ENCODE measurements around the gene TAOK1.
A peak's percentile ranks its signal among the peaks of the same experiment; 100 is the strongest.

Gene TAOK1

DNA sequence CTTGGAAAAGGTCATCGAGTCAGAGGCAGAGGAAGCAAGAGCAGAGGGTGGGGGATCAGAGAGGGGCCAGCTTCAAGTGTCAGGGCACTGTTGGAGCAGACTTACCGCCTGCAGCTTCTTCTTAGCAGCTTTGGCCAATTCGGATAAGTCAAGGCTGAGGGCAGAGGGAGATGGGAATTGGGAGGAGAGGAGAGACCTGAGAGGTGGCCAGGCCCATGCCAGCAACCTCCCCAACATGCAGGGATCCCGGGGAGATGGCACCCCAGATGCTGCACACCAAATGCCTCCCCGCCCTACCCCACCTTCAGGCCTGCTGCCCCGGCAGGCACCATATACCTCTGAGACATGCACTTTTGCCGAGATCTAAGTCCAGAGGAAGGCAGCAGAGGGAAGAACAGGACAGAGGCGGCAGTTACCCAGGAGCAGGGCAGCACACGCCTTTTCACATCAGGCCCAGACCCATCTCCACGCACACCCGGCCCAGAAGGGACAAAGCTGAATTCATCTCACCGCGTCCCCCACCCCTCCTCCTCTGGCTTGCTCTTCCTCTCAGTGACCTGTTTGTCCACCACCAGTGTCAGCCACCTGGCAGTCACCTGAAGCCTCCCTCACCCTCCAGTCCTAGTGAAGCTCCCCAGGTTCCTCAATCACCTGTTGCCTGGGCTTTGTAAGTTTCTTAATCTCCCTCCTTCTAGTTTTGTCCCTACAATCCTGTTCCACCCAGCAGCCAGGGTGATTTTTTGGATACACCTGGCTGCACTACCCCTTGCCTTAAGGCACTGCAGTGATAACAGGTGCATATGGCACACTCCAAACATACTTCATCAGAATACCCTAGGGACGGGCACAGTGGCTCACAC, 188.7 kb downstream of the TAOK1 start:
- H3K27ac ChIP-seq, result no peak overlapping the region
- DNase-seq (ENCODE audit: low read depth, low spot score), result no peak

DNA sequence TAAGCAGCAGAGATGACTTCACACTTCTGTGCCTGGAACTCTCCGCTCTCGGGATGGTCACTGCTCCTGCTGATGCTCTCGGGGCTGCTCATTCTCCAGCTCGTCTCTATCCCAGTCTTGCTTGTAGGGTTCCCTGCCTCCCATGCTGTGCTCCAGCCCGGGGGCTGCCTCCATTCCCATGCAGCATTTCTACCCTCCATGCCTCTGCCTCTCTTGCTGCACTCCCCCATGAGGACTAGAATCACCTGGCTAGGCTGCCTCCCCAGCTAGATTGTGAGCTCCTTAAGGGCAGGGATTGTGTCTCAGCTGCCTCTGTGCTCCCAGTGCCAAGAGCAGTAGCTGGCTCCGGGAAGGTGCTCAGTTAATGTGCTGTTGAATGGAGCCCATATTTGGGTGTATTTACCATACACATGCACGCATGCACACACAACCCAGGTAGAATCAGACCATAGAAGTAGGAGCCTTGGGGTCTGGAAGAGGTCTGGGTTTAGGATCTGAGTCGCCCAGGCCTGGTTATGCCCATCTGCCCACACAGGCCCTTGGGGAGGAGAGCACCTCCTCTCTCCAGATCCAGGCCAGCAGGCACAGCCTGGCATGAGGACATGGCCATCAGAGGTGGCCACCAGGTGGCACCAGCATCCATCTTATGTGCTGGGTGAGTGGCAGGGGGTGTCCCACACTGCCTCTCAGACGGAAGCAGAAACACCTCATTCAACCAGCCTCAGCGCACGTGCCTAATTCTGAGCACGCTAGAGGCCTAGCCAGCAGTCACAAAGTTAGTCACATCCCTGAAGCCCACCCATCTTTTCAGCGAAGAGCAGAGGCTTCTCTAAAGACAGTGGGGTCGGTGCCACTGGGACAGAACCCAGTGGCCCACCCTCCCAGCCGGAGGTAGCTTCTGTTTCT, 190.0 kb downstream of the TAOK1 start:
- no peak for DNase-seq (ENCODE audit: low read depth, low spot score)
- no peak overlapping the region for H3K27ac ChIP-seq

DNA sequence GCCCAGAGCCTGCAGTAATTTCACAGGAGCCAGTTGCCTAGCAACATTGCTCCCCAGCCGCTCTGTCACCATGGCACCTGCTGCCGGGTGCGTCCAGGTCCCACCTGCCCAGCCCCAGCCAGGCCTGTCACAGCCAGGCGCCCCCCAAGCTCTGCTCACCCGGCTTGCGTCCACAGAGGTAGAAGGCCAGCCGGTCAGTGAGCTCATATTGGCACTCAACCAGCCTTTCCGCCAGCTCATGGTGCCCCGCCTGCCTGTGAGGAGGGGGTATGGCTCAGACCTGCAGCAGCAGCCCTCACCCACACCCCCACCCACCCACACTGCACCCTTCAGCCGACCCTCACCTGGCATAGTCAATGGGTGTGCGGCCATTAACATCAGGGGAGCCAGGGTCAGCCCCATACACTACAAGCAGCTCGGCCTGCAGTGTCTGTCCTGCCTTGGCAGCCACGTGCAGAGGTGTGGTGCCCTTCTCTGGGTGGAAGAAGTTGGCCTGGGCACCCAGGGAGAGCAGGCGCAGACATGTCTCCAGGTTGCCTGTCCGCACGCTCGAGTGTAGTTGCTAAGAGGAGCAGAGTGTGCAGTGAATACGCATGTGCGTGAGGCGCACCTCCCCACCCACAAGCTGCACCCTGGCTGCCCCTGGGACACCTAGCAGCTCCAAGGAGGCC, 191.6 kb downstream of the TAOK1 start:
- H3K27ac ChIP-seq, result peak overlapping the region; percentile 27
- peak; percentile 77 for DNase-seq (ENCODE audit: low read depth, low spot score)

GRCh38 chr17:29582254-29582765, 192.1 kb downstream of the TAOK1 start:
- H3K27ac ChIP-seq, result peak overlapping the region; percentile 27
- no peak for DNase-seq (ENCODE audit: low read depth, low spot score)

DNA sequence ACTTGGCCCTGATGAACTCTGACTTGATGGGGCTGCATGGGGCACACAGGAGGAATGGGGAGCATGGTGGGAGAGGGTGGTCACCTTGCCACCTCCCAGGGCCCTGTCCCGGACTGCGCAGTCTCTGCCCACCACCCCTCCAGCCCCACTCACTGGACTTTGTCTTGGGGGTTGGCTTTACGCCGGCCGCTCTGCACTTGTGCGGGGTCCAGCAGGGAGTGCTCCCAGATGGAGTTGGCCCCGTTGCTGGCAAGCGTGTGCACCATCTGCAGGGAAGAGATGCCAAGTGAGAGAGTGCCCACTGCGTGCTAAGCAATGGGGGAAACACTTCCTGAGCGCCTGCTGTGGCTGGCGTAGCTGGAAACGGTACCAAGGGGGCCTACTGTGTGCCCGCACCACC, 192.6 kb downstream of the TAOK1 start:
- H3K27ac ChIP-seq, result no peak overlapping the region
- DNase-seq (ENCODE audit: low read depth, low spot score), result no peak

DNA sequence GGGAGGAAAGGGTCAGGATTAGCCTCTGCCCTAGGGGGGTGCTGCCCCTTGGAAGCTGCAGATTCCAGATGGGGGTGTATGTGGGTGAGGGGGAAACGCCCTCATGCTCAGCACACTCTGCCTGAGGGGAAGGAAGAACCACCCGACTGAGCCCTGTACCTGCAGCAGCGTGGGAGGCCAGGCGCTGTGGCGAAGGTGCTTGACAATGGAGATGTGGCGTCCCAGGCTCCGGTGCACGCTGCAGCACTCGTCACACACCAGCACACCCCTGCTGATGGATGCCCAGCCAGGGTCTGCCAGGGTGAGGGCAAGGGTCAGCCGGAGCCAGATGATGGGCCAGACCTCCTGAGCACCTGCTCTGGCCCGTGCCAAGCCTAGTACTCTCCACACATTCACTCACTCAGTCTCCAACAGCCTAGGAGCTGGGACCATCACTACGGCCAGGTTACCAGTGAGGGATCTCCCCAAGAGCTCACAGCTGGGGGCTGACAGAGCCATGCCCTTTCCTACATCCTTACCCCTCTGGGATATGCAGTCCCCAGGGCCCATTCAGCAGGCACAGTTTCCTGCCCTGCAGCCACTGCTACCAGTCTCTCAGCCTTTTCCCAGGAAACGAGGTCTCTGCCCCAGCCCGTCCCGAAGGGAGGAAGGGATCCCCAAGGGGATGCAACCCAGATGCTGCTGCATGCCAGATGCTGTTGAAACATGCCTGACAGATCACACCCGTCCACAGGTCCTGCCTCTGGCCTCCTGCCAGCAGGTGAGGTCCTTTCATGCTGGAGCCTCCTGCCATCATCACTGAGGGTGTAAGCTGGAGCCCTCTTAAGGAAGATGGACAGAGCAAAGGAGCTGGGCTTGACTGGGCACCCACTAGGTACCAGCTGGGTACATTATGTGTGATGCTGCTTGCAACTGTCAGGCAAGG, 193.4 kb downstream of the TAOK1 start:
- peak overlapping the region; percentile 39 for H3K27ac ChIP-seq
- DNase-seq (ENCODE audit: low read depth, low spot score), result peak; percentile 57

DNA sequence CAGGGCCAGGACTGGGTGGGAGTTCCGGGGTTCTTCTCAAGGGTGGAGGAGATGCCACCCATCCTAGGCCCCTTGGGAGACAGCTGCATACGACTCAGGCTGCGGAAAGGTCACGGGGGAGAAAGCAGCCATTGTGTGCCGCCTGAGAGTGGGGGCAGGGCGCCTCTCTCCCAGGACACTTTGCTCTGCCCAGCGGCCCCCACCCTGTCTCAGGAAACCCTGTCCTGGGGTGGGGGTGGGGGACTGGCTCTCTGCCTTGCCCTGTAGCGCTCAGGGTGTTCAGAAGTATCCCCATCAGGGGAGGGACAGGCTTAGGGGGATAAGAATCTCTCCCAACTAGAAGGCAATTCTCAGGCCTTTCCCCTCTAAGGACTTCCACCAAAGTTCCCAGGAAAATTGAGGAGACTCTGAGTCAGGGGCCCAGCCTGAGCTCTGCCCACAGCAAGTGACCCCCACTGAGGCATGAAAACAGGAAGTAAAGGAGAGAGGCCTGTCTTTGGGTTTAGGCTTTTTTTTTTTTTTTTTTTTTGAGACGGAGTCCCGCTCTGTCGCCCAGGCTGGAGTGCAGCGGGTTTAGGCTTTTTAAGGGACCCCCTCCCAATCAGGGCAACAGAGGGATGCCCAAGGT, 194.4 kb downstream of the TAOK1 start:
- no peak for DNase-seq (ENCODE audit: low read depth, low spot score)
- H3K27ac ChIP-seq, result peak overlapping the region; percentile 39

DNA sequence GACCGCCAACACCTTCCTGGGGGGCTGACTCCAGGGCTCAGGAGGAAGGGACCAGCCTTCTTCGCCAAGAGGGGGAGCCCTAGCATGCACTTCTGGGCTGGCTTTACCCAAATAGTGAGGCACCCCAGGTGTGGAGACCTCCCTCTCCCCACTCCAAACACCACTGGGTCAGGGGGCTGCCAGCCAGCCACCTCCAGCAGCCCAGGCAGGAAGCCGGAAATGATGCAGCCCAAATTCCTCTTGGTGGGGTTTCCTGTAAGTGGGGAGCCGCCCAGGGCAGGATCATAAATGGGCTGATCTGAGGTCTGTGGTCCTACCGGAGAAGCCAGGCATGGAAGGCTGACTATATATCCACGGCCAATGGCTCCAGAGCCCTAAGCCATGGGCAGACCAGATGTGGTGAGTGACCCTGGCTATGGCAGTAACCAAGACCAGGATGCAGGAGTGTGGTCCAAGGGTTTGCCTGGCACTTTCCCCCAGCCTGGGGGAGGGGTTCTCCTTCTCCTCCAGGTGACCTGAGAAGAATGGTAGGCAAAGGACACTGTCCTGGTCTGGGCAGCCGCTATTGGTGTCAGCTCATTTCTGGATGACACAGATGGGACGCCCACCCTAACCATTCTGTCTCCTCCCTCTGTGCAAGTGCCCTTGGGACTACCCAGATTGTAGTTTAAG, 195.1 kb downstream of the TAOK1 start:
- H3K27ac ChIP-seq, result no peak overlapping the region
- no peak for DNase-seq (ENCODE audit: low read depth, low spot score)

GRCh38 chr17:29586676-29587469, 196.7 kb downstream of the TAOK1 start:
- no peak overlapping the region for H3K27ac ChIP-seq
- no peak for DNase-seq (ENCODE audit: low read depth, low spot score)

DNA sequence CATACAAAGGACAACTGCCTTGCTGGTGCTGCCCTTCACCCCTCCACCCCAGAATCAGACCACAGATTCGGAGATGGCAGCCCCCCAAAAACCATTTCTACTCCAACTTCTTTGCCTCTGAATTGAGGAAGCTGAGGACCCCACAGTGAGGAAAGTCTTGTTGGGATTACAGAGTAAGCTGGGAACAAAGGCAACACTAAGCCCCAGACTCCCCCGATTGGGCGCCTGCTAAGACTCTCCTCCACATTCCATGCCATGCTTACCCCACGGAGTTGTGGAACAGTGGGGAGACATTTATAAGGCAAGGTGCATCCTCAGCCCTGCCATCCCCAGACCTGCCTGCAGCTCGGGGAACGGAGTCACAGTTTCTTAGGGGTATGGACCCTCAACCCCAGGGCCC, 197.4 kb downstream of the TAOK1 start:
- H3K27ac ChIP-seq, result no peak overlapping the region
- DNase-seq (ENCODE audit: low read depth, low spot score), result no peak

GRCh38 chr17:29588017-29588561, 197.9 kb downstream of the TAOK1 start:
- no peak for DNase-seq (ENCODE audit: low read depth, low spot score)
- peak overlapping the region; percentile 52 for H3K27ac ChIP-seq

- H3K27ac ChIP-seq, result peak overlapping the region; percentile 52
- DNase-seq (ENCODE audit: low read depth, low spot score), result no peak
Measured at GRCh38 chr17:29588562-29589411, 198.6 kb downstream of the TAOK1 start.

- DNase-seq (ENCODE audit: low read depth, low spot score), result no peak
- peak within 1 kb of the TSS; percentile 52 for H3K27ac ChIP-seq
Measured at GRCh38 chr17:29589524-29590410, 199.6 kb downstream of the TAOK1 start, which contains the start of gene GIT1. GIT1 (minus strand) TSS chr17:29589648; CDS start chr17:29589378, 270 bp downstream.

DNA sequence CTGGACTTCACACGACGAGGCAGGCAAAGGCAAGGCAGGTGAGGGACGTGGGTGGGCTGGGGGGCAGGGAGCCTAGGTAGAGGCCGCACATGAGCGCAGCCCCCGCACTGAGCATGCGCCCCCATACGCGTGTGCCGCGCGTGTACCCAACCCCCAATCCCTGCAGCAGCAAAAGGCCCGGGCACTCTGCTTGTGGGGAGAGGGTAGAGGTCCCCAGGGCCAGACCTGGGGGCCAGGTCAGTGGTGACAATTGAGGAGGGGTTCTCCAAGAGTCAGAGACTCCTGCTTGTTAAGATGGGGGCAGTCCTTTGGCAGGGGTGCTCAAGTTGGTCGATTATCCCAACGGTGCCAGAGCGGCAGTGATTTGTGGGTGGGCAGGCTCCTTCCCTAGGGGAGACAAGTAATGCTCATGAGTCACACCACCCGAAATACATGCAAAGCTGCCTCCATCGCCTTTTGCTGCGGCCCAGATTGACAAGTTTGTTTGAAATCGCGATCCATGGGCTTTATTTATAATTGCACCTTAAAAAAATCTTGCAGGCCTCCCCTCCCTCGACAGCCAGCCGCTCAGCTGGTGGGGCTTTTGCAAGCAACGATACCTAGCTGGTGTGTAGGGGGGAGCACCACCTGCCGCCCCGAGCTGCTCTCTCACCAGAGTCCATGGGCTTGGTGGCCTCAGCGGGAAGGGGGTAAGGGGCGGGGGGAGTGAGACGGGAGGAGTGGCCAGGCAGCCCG, 200.4 kb downstream of the TAOK1 start:
- no peak for DNase-seq (ENCODE audit: low read depth, low spot score)
- H3K27ac ChIP-seq, result peak overlapping the region; percentile 52
